22Rv1 (cell line): ENCODE measurements around the gene ADH1A.

ENCODE experiments used
- CTCF ChIP-seq: fragments of 450-650 bp; IDR thresholded peaks from 2 replicates; pipeline ENCODE4 v1.5.1; 2017; ENCODE audit warnings: mild to moderate bottlenecking
- ZFX ChIP-seq: fragments of 450-650 bp; IDR thresholded peaks from 2 replicates; pipeline ENCODE4 v1.6.1; 2017; ENCODE audit warnings: antibody characterized with exemption, borderline replicate concordance

- TF ChIP-seq CTCF (no peak), ZFX (no peak)
Measured at GRCh38 chr4:99264927-99265326, 25.9 kb downstream of the ADH1A start.
